Karpas-422 (cell line): Measurements from ENCODE around the gene LZTR1. TPM values are rescaled to one million over a fixed set of nuclear protein-coding genes. Genes with fewer than 3 reads are reported as not detected.

Experiments used
- DNase-seq: peaks from one replicate; pipeline ENCODE4 v3.0.0-alpha.2; 2015
- H2AFZ ChIP-seq: fragments of 200-600 bp; sonication (generic); 2 replicates; pipeline ENCODE4 v1.6.1; 2014; ENCODE audit warnings: antibody characterized with exemption, low read length, mixed read lengths
- H3K27ac ChIP-seq: fragments of 200-600 bp; sonication (generic); 2 replicates; pipeline ENCODE4 v1.5.1; 2014; ENCODE audit warnings: mild to moderate bottlenecking, low read length, moderate library complexity
- H3K27me3 ChIP-seq: fragments of 200-600 bp; sonication (generic); 2 replicates; pipeline ENCODE4 v1.6.1; 2014; ENCODE audit warnings: low read length, mixed read lengths
- H3K36me3 ChIP-seq: fragments of 200-600 bp; sonication (generic); 2 replicates; pipeline ENCODE4 v1.6.1; 2014; ENCODE audit warnings: low read length, mixed read lengths; ENCODE audit not compliant: insufficient read depth
- H3K4me1 ChIP-seq: fragments of 200-600 bp; sonication (generic); 2 replicates; pipeline ENCODE4 v1.6.1; 2014; ENCODE audit warnings: mild to moderate bottlenecking, low read length, mixed read lengths
- H3K4me2 ChIP-seq: fragments of 200-600 bp; sonication (generic); 2 replicates; pipeline ENCODE4 v1.6.1; 2014; ENCODE audit warnings: low read length, low read depth, mild to moderate bottlenecking; ENCODE audit not compliant: poor library complexity, severe bottlenecking
- H3K4me3 ChIP-seq: fragments of 200-600 bp; sonication (generic); 2 replicates; pipeline ENCODE4 v1.5.1; 2014; ENCODE audit warnings: mild to moderate bottlenecking, antibody characterized with exemption, low read length, mixed read lengths
- H3K79me2 ChIP-seq: fragments of 200-600 bp; sonication (generic); 2 replicates; pipeline ENCODE4 v1.6.1; 2014; ENCODE audit warnings: mild to moderate bottlenecking, low read length, mixed read lengths
- H3K9ac ChIP-seq: fragments of 200-600 bp; sonication (generic); 2 replicates; pipeline ENCODE4 v1.6.0; 2014; ENCODE audit warnings: low read length
- H3K9me2 ChIP-seq: fragments of 200-600 bp; sonication (generic), shearing (Covaris generic); replicated peaks from 2 replicates; pipeline ENCODE4 v1.6.0; 2014; ENCODE audit warnings: mild to moderate bottlenecking, low read length, moderate library complexity; ENCODE audit not compliant: insufficient read depth
- H3K9me3 ChIP-seq: fragments of 300-700, 200-600 bp; sonication (generic); 2 replicates; pipeline ENCODE4 v1.6.1; 2014; ENCODE audit warnings: low read length, mixed read lengths
- H4K20me1 ChIP-seq: fragments of 200-600 bp; sonication (generic); 2 replicates; pipeline ENCODE4 v1.6.1; 2014; ENCODE audit warnings: mild to moderate bottlenecking, antibody characterized with exemption, low read length, low read depth; ENCODE audit not compliant: insufficient read depth
- total RNA-seq: library from RNA; depleted of rRNA; stranded (reverse); fragments of >200 nt; shearing (Covaris generic); gene quantifications from 2 replicates; pipeline ENCODE4 v1.2.3, GENCODE V29; 2014; ENCODE audit warnings: low replicate concordance

LZTR1 gene
- total RNA-seq, 1 experiment from 2014 or later, result 22.4 TPM

- Histone ChIP-seq H3K4me2 (peak overlapping the region; percentile 92), H4K20me1 (no peaks in the 10 kb centered on the region), H3K9ac (peak overlapping the region; percentile 98; the same call in 1 of the 2 replicates)
Observed at GRCh38 chr22:20980523-20980922, 1.6 kb upstream of the LZTR1 start.

GRCh38 chr22:20980938-20981722, 967 bp upstream of the LZTR1 start:
- no peaks in the 10 kb centered on the region for H4K20me1 ChIP-seq
- H3K36me3 ChIP-seq, result peaks cover 2% of the 10 kb centered on the region; the same call in 1 of the 2 replicates
- H3K27ac ChIP-seq, result peak overlapping the region; percentile 59
- no peaks in the 10 kb centered on the region for H3K27me3 ChIP-seq
- H3K4me3 ChIP-seq, result peak overlapping the region; percentile 96
- H3K79me2 ChIP-seq, result peaks cover 28% of the 10 kb centered on the region
- H3K9me3 ChIP-seq, result no peaks in the 10 kb centered on the region
- H2AFZ ChIP-seq, result 0 out of 2 replicates have a peak overlapping the region, but pooled peaks have one; percentile 42
- peaks cover 32% of the 10 kb centered on the region for H3K4me1 ChIP-seq
- H3K9ac ChIP-seq, result peak overlapping the region; percentile 98
- DNase-seq, result peak; percentile 66
- H3K4me2 ChIP-seq, result peak overlapping the region; percentile 92
- no peaks in the 10 kb centered on the region for H3K9me2 ChIP-seq

More at GRCh38 chr22:20980523-20980922, 1.6 kb upstream of the LZTR1 start:
- DNase-seq, result no peak
- Histone ChIP-seq H3K79me2 (peaks cover 28% of the 10 kb centered on the region), H3K4me3 (peak overlapping the region; percentile 96), H3K27me3 (no peaks in the 10 kb centered on the region), H2AFZ (no peak overlapping the region), H3K9me2 (no peaks in the 10 kb centered on the region), H3K9me3 (no peaks in the 10 kb centered on the region), H3K27ac (no peak overlapping the region), H3K4me1 (peaks cover 32% of the 10 kb centered on the region), H3K36me3 (no peaks in the 10 kb centered on the region)

- no peaks in the 10 kb centered on the region for H3K9me3 ChIP-seq
- H2AFZ ChIP-seq, result peak overlapping the region; percentile 81
- peak overlapping the region; percentile 92 for H3K4me2 ChIP-seq
- H3K27ac ChIP-seq, result no peak overlapping the region
- peak overlapping the region; percentile 98 for H3K9ac ChIP-seq
- H4K20me1 ChIP-seq, result no peaks in the 10 kb centered on the region
- H3K27me3 ChIP-seq, result no peaks in the 10 kb centered on the region
- DNase-seq, result no peak
- H3K4me1 ChIP-seq, result peaks cover 32% of the 10 kb centered on the region
- peaks cover 4% of the 10 kb centered on the region; the same call in 1 of the 2 replicates for H3K36me3 ChIP-seq
- no peaks in the 10 kb centered on the region for H3K9me2 ChIP-seq
- peak overlapping the region; percentile 96 for H3K4me3 ChIP-seq
- H3K79me2 ChIP-seq, result peaks cover 28% of the 10 kb centered on the region
Observed at GRCh38 chr22:20982563-20982882, 426 bp downstream of the LZTR1 start.

- Histone ChIP-seq H3K27me3 (no peaks in the 10 kb centered on the region), H3K9me2 (no peaks in the 10 kb centered on the region), H3K36me3 (peaks cover 4% of the 10 kb centered on the region; the same call in 1 of the 2 replicates), H3K4me3 (peak overlapping the region; percentile 96), H3K79me2 (peaks cover 28% of the 10 kb centered on the region), H3K9me3 (no peaks in the 10 kb centered on the region), H3K9ac (peak overlapping the region; percentile 98), H2AFZ (peak overlapping the region; percentile 81; the same call in 1 of the 2 replicates), H4K20me1 (no peaks in the 10 kb centered on the region), H3K4me1 (peaks cover 32% of the 10 kb centered on the region), H3K4me2 (peak overlapping the region; percentile 92), H3K27ac (no peak overlapping the region)
- DNase-seq, result no peak
Observed at GRCh38 chr22:20983081-20983771, 1.1 kb downstream of the LZTR1 start.

- DNase-seq, result no peak
- no peak overlapping the region for H2AFZ ChIP-seq
- H3K4me1 ChIP-seq, result peaks cover 19% of the 10 kb centered on the region
- H3K27ac ChIP-seq, result no peak overlapping the region
- no peaks in the 10 kb centered on the region for H3K9me3 ChIP-seq
- H4K20me1 ChIP-seq, result no peaks in the 10 kb centered on the region
- peaks cover 4% of the 10 kb centered on the region; the same call in 1 of the 2 replicates for H3K36me3 ChIP-seq
- H3K4me2 ChIP-seq, result no peak overlapping the region
- no peak overlapping the region for H3K9ac ChIP-seq
- no peak overlapping the region for H3K4me3 ChIP-seq
- H3K9me2 ChIP-seq, result no peaks in the 10 kb centered on the region
- H3K27me3 ChIP-seq, result no peaks in the 10 kb centered on the region
- peaks cover 28% of the 10 kb centered on the region for H3K79me2 ChIP-seq
Observed at GRCh38 chr22:20985720-20986119, 3.6 kb downstream of the LZTR1 start.

GRCh38 chr22:20986365-20986764, 4.3 kb downstream of the LZTR1 start:
- no peak overlapping the region for H3K4me2 ChIP-seq
- no peak overlapping the region for H3K27ac ChIP-seq
- H3K36me3 ChIP-seq, result peaks cover 4% of the 10 kb centered on the region; the same call in 1 of the 2 replicates
- no peak overlapping the region for H3K4me3 ChIP-seq
- H2AFZ ChIP-seq, result no peak overlapping the region
- H3K9ac ChIP-seq, result no peak overlapping the region
- H3K4me1 ChIP-seq, result peaks cover 12% of the 10 kb centered on the region
- no peak for DNase-seq
- H3K9me2 ChIP-seq, result no peaks in the 10 kb centered on the region
- no peaks in the 10 kb centered on the region for H4K20me1 ChIP-seq
- H3K27me3 ChIP-seq, result no peaks in the 10 kb centered on the region
- peaks cover 24% of the 10 kb centered on the region for H3K79me2 ChIP-seq
- no peaks in the 10 kb centered on the region for H3K9me3 ChIP-seq

GRCh38 chr22:20987375-20987774, 5.3 kb downstream of the LZTR1 start:
- no peak overlapping the region for H3K27ac ChIP-seq
- no peaks in the 10 kb centered on the region for H3K27me3 ChIP-seq
- H3K4me1 ChIP-seq, result peaks cover 9% of the 10 kb centered on the region
- H3K9me3 ChIP-seq, result no peaks in the 10 kb centered on the region
- peaks cover 19% of the 10 kb centered on the region for H3K79me2 ChIP-seq
- H4K20me1 ChIP-seq, result no peaks in the 10 kb centered on the region
- no peak for DNase-seq
- H3K4me3 ChIP-seq, result no peak overlapping the region
- H3K36me3 ChIP-seq, result peaks cover 4% of the 10 kb centered on the region; the same call in 1 of the 2 replicates
- H3K4me2 ChIP-seq, result no peak overlapping the region
- H2AFZ ChIP-seq, result no peak overlapping the region
- H3K9ac ChIP-seq, result no peak overlapping the region
- H3K9me2 ChIP-seq, result no peaks in the 10 kb centered on the region
